ENCODE results near the gene EPB41.
"Not testable (repeated sequence)": the region's sequence is repeated elsewhere in the genome, so short reads cannot be mapped to it uniquely, and the experiment has no call there.

Gene EPB41

DNA sequence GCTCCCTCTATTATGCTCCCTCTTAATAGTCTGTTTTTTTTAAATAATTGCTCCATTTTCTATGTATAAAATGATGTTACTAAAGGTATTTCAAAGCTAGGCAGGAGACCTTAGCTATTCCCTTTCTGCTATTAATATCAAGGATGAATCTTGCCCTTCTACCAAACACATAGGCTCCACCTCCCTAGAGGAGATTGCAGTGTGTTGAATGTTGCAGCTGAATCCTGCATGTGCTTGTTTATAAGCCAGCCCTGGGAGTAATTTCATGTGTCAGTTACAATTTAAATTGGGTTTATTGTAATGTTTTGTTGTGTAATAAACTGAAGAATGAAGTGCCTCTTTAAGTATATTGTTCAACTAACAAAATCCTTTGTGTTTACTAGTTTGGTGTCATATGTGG, 143.3 kb downstream of the EPB41 start:
- DNase-seq: no peak

DNA sequence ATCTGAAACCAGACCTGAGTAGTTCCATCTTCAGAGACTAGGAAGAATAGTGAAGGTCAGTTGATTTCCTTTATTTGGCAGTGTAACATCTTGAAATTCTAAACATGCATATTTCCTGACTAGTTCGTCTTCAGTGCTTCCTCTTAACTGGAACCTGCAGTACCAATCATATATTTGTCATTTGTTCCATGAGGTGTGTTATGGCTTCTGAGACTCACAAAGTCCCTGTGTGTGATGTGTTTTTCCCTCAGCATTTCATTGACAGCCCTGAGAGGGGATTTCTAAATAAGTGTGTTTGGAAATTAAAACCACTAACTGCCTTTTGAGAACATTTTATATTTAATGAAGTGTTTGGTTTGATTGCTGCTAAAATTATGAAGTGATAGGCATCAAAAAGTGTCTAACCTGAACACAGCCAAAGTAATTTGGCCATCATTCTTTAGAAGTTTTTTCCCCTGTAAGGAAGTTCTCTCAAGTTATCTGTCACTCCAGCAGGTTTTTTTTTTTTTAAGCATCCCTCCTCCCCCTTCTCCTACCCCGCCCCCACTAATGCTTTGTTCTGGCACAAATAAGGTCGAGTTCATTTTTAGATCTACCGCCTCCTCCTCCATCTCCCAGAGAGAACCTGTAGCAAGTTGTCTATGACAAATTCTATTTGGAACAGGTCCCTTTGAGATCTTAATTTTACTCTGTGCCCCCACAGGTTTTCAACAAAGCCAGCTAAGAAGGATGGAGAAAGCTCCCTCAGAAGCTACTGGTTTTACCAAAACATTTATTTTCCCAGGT, 148.0 kb downstream of the EPB41 start:
- DNase-seq: no peak

DNA sequence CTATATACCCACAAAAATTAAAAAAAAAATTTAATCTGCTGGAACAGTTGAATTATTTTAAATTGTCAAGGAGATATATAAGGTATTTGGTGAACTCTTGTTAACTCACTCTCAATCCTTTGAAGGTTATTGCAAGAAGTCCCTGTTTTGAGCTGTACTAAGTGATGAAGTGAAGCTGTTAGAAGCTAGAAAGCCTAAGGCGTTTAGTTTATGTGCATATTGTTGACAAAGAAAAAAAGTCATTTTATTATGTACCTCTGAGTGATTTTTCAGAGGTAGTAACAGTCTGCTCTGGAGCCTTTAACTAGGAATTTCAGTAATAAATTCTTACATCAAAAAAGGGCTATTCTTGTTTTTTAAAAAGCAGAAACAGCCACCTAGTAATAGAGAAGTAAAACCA, 149.7 kb downstream of the EPB41 start:
- no peak for DNase-seq

DNA sequence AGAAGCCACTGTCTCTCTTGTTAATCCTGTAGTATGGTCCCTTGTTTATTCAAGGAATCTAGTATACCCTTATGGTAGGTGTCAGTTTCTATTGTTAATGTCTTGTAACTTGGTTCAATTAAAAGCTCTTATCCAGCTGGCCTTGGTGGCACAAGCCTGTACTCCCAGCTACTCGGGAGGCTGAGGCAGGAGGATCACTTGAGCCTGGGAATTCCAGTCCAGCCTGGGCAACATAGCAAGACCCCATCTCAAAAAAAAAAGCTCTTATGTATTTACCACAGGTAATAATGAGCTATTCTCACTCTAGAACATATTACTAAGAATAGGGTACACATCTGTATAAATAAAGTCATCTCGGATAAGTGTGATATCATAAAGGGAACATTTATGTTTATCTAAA, 162.8 kb downstream of the EPB41 start:
- DNase-seq: no peak

DNA sequence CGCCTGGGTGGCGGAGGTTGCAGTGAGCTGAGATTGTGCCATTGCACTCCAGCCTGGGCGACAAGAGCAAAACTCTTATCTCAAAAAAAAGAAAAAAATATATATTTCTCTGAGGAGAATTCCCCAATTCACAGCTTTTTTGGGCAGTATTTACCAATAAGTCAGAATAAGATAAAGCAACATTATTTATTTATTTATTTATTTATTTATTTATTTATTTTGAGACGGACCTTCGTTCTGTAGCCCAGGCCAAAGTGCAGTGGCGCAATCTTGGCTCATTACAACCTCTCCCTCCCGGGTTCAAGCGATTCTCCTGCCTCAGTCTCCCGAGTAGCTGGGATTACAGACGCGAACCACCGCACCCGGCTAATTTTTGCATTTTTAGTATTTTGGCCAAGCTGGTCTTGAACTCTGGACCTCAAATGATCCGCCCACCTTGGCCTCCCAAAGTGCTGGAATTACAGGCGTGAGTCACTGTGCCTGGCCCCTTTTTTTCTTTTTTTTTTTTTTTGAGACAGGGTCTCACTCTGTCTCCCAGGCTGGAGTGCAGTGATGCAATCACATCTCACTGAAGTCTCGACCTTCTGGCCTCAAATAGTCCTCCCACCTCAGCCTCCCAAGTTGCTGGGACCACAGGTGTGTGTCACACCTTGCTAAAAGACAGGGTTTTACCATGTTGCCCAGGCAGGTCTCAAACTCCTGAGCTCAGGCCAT, 165.7 kb downstream of the EPB41 start:
- DNase-seq: not testable (repeated sequence)

DNA sequence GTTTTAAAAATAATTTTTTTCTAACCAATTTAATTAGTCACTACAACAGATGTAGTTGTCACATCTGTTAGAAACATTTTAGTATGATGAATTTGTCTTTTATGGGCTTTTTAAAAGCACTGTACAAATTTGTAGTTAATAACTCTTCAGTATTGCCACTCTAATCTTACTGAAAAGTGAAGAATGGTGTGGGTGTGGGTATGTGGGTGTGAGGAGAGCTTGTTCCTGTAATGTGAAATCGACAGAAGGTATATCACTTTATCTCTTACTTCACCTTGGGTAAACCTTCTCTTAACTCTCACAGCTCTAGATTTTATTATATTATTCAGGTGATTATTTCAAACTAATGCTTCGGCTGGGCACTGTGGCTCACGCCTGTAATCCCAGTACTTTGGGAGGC, 166.8 kb downstream of the EPB41 start:
- no peak for DNase-seq

DNA sequence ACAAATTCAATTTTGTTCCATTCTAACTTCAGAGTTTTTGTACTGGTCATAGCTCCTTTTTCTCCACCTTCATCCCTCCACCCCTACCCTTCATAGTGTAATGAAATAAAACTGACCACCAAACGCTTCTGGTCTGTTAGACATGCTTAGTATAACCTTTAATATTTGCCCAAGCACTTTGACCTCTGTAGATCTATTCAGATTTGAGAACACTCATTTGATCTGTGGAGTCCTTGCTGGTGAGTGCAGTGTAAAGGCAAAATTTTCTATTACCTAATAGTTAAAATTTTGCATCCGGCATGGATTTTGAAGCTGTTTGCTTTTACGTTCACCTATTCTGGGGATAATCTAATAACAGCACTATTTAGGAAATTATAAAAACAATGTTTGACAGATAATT, 168.2 kb downstream of the EPB41 start:
- no peak for DNase-seq

DNA sequence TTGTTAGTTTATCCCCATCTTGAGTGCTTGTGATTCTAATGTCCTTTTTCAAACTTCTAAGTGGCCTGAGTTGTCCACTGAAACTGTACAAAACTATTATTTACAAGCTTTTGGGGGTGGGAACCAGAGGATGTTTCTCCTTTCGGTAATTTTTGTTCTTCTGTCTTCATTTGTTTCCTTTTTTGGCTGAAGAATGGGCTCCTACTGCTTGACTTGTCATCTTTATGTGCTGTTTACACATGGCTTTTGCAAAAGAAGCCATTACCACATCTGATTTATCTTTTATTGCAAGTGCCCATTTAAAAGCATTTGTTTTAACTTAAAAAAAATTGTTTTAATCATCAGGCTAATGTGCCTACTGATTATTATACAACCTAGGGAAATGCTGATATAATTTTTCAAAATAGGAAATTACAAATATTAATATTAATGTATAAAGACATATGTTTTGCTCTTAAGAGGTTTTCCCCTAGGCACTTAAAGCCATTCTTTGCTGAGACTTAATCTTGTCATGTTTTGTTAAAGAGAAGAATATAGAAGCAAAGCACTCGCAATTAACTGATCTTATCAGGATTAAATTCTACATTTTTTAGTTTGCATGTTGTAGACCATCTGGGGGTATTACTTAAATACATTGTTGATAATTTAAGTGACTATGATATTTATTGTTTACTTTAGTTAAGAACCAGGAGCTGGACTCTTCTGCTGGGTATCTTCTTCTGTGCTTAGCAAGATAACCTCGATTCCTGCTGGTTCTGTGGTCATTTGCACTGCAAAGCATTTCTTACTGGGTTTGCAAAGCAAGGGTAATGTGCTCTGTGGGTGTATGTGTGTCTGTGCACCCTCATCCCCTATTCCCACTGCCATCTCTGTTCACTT, 169.2 kb downstream of the EPB41 start:
- no peak for DNase-seq

DNA sequence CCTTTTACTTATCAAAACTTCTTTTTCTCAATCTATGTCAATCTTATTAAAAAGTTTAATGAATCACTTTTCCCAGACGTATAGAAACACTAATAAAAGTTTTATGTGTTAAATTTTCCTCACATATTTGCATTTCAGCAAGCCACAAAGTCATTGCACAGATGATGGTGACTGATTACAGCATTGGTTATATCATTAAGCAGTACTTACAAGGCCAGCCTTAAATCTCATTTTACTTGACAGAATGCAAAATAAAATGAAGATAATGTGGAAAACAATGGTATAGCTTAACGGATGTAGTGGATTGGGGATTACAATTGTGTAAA, 169.8 kb downstream of the EPB41 start:
- DNase-seq: no peak

DNA sequence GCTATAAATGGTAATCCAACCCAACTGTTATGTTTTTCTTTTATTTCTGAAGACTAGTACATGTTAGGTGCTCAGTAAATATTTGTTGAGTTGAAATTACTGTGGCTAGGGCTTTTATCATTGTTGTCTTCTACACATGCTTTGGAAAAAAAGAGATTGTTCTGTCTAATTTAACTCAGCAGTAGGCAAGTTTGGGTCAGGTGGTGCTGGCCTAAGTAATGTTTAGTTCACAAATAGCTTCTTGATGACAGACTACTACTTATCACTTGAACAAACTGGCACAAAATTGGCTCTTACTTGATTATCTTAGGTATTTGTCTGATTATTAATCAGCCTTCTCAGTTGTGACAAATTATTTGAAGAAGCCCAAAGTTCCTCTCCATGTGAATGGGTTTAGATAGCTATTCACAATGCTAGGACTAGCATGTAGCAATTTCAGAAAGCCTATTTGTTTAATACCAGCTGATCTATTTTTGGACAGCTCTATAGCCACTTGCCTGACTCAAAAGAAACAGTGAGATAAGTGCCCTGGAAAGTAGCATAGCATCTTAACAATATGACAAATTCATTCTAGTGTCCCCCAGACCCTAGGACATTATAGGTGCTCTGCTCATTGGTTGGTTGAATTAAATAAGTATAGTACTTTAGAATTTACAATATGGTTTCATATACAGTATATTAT, 176.7 kb downstream of the EPB41 start:
- DNase-seq: no peak

DNA sequence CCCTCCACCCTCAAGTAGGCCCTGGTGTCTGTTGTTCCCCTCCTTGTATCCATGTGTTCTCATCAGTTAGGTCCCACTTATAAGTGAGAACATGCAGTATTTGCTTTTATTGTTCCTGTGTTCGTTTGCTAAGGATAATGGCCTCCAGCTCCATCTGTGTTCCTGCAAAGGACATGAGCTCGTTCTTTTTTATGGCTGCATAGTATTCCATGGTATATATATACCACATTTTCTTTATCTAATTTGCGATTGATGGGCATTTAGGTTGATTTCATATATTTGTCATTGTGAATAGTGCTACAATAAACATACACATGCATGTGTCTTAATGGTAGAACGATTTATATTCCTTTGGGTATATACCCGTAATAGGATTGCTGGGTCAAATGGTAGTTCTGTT, 178.3 kb downstream of the EPB41 start:
- not testable (repeated sequence) for DNase-seq

DNA sequence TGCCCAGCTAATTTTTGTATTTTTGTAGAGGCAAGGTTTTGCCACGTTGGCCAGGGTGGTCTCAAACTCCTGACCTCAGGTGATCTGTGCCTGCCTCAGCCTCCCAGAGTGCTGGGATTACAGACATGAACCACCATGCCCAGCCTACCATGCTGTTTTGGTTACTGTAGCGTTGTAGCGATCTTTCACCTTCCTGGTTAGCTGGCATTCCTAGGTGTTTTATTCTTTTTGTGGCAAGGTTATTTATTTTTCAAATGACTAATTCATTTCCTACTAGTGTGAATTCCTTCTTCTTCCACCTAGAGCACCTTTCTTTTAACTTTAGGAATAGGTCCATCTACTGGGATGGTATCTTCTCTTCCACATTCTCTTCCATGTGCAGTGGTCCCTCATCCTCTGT, 180.1 kb downstream of the EPB41 start:
- DNase-seq: no peak

DNA sequence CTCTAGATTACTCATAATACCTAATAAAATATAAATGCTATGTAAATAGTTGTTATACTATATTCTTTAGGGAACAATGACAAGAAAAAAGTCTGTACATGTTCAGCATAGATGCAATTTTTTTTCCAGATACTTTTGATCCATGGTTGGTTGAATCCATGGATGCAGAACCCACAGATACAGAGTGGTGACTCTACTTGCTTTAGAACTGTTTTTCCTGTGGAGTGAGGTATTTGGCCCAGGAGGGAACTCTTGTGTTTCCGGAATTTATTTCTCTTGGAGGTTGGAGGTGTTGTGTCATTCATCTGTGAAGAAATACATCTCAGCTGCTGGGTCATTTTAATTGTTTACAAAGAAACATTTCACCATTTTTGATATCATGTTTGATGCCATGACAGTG, 180.6 kb downstream of the EPB41 start:
- DNase-seq: no peak

DNA sequence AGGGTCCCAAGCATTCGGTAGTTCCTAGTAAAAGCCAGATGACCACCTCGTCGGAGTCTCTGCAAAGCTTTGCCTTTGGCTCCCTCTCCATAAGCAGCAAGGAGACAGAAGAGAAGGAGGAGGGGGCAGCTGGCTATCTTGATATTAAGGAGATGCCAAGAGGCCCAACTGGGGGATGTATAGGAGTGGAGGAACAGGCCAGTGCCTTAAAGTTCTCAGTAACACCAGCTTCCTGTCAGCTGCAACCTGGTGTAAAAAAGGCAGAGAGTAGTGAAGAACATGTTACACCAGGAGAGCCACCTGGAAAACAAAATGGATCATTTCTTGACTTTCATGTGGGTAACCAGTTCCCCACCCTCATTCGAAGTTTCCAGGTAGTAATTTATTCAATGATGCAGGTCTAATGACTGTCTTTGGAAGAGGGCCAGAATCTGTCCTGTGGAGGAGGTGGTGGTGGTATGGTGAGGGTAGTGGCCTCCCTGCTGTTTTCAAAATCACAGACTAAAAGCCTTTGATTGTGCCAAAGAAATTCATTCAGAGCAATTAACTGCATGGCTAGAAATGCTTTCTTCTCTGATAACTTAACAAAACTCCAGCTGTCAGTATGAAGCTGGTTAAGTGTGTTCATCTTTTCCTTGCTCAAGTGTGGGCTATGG, 182.0 kb downstream of the EPB41 start:
- no peak for DNase-seq

DNA sequence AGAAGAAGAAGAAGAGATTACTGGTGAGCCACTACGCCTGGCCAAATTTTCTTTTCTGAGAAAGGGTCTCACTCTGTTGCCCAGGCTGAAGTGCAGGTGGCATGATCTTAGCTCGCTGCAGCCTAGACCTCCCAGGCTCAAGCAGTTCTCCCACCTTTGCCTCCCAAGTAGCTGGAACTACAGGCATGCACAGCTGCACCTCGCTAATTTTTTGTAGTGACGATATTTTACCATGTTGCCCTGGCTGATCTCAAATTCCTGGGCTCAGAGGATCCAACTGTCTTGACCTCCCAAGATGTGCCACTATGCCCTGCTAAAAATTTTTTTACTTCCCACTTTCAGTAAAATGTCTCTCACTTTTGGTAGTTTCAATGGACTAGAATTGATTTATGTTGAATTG, 184.9 kb downstream of the EPB41 start:
- no peak for DNase-seq

DNA sequence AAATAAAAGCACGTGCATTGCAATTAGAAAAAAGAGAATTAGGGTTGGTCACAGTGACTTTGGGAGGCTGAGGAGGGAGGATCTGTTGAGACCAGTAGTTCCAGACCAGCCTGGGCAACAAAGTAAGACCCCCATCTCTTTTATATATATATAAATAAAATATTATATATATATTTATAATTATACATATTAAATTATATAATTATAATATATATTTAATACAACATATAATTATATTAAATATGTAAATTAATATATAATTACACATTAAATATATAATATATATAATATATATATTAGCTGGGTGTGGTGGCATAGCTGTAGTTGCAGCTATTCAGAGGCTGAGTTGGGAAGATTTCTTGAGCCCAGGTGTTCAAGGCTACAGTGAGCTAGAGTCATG, 186.1 kb downstream of the EPB41 start:
- DNase-seq: no peak

DNA sequence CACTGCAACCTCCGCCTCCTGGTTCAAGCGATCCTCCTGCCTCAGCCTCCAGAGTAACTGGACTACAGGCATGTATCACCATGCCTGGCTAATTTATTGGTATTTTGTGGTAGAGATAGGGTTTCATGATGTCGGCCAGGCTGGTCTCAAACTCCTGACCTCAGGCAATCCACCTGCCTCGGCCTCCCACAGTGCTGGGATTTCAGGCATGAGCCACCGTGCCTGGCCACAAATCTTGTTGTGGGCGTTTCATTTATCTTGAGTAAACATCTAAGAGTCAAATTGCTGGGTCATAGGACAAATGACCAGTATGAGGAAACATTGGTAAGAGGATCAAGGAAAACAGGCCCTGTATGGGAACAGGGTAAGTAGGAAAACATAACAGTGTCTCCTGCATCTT, 191.5 kb downstream of the EPB41 start:
- no peak for DNase-seq

DNA sequence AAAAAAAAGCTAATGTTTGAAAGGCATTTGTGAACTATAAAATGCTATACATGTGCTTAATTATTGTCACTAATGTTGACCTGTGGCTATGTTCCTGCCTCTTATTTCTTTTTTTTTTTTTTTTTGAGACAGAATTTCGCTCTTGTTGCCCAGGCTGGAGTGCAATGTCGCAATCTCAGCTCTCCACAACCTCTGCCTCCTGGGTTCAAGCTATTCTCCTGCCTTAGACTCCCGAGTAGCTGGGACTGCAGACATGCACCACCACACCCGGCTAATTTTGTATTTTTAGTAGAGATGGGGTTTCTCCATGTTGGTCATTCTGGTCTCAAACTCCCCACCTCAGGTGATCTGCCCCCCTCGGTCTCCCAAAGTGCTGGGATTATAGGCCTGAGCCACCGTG, 193.7 kb downstream of the EPB41 start:
- not testable (repeated sequence) for DNase-seq

DNA sequence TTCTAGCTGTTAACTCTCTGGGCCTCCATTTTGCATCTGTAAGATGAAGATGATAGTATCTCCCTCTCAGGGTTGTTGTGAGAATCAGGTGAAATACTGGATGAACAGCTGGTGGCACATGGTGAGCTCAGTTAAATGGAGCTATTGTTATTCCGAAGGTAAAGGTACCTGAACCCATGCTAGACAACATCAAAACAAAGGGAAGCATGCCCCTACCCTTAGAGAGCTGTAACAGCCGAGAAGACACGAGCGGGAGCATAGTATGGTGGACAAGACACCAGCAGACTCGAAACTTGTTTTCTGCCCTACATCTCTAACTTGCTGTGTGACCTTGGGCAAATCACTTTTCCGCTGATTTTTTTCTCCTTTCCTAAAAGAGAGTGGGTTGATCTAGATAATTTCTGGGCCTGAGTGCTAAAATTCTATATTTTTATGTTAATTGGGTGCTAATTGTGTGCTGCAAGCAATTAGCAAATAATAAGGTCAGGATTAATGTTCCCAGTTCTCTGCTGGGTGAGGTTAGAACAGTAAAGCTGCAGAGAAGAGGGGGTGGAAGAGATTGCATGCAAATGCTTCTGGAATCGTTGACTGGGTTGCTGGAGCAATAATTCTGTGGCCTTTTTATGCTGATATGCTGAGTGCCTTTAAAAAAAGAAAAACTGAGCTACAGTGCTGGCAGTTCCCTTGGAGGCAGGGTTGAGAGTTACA, 198.5 kb downstream of the EPB41 start:
- DNase-seq: no peak

DNA sequence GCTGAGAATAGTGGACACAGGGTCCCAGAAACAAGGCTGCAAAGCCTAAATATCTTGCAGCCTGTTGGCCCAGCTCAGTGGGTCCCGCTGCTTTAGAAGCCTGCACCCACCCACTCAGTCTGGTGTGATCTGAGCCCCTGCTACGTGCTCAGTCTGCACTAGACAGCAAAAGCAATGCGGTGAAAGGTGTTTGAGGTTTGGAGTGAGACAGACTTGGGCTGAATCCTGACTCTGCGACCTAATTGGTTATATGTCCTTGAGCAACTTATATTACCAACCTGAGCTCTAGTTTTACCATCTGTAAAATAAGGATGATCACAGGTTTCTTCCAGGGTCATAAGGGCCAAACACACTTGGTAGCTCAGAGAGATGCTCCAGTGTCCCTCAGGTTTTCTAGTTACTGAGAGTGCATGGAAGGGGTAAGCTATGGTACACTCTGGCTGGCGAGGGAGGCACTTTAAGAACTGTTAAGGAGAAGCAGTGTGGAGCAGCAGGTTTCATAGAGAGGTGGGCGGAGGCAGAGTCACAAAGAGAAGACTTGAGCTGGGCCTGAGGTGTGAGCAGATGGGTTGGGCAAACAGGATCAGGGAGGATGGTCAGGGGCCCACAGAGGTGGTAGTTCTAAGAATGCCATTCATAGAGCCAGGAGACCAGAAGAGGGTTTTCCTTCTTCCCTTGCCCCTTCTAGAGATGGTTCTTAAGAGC, 199.2 kb downstream of the EPB41 start:
- no peak for DNase-seq

DNA sequence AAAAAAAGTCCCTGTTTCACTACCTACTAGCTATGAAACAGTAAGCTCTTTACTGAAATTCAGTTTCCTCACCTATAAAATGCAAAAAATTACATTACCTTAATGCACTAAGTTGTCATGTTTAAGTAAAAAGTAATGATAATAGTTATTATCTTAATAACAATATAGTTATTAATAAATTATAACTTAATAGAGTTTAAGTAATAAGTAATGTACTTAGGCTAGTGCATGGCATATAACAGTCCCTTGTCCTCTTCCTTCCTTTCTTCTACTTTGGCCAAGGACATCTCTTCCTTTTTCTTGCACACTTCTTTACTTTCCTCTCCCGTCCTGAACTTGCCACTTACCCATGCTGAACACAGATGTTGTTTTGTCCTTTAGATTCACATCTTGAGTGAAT, 200.3 kb downstream of the EPB41 start:
- no peak for DNase-seq

All from activated T-cell treated with anti-CD3 and anti-CD28 coated beads, Interleukin-2, amount 50 U/mL, for 48 hours (primary cell).